G401 (cell line): ENCODE results near the gene DCANP1. TPM values are rescaled to one million over a fixed set of nuclear protein-coding genes. Genes with fewer than 3 reads are reported as not detected.

Source experiments
- DNase-seq: peaks from one replicate; pipeline ENCODE4 v3.0.0-alpha.2; 2015; ENCODE audit warnings: low spot score
- in situ Hi-C: cut with HindIII; loops from 2 replicates; pipeline ENCODE4 v1.10.0; 2016; ENCODE audit warnings: low sequenced_read_pairs, mixed read lengths
- total RNA-seq: library from RNA; depleted of rRNA; stranded (reverse); fragments of >200 nt; shearing (Covaris generic); gene quantifications from 2 replicates; pipeline ENCODE4 v1.2.3, GENCODE V29; 2014

DCANP1 gene
- total RNA-seq, 1 experiment from 2014 or later, result 0.24 TPM

- DNase-seq, result peak; percentile 91
- in situ Hi-C loops, result no loop called here
Measured at GRCh38 chr5:135433681-135434426, 13.3 kb downstream of the DCANP1 start.

GRCh38 chr5:135432113-135432512 lies 15.0 kb downstream of the DCANP1 start:
- DNase-seq, result no peak
- in situ Hi-C loops, result no loop called here

GRCh38 chr5:135430135-135430437 lies 17.1 kb downstream of the DCANP1 start:
- in situ Hi-C loops, result no loop called here
- no peak for DNase-seq

GRCh38 chr5:135429301-135430134 lies 17.6 kb downstream of the DCANP1 start:
- no peak for DNase-seq
- in situ Hi-C loops, result no loop called here

- in situ Hi-C loops, result no loop called here
- DNase-seq, result no peak
Measured at GRCh38 chr5:135428586-135428985, 18.6 kb downstream of the DCANP1 start.

- in situ Hi-C loops, result no loop called here
- peak; percentile 37 for DNase-seq
Measured at GRCh38 chr5:135426102-135427082, 20.8 kb downstream of the DCANP1 start.

GRCh38 chr5:135425641-135426040 lies 21.5 kb downstream of the DCANP1 start:
- no peak for DNase-seq
- in situ Hi-C loops, result no loop called here

- no peak for DNase-seq
- in situ Hi-C loops, result no loop called here
Measured at GRCh38 chr5:135423846-135424168, 23.3 kb downstream of the DCANP1 start.

- no peak for DNase-seq
- in situ Hi-C loops, result no loop called here
Measured at GRCh38 chr5:135423146-135423845, 23.9 kb downstream of the DCANP1 start.

- no peak for DNase-seq
- in situ Hi-C loops, result no loop called here
Measured at GRCh38 chr5:135422419-135422818, 24.7 kb downstream of the DCANP1 start.

- no peak for DNase-seq
- in situ Hi-C loops, result no loop called here
Measured at GRCh38 chr5:135417083-135417482, 30.1 kb downstream of the DCANP1 start.

GRCh38 chr5:135405082-135405481 lies 42.1 kb downstream of the DCANP1 start:
- no peak for DNase-seq
- in situ Hi-C loops, result no loop called here

- DNase-seq, result no peak
- in situ Hi-C loops, result no loop called here
Measured at GRCh38 chr5:135402031-135402430, 45.1 kb downstream of the DCANP1 start.

GRCh38 chr5:135400866-135401265 lies 46.3 kb downstream of the DCANP1 start:
- DNase-seq, result no peak
- in situ Hi-C loops, result no loop called here

GRCh38 chr5:135399794-135400542 lies 47.2 kb downstream of the DCANP1 start:
- in situ Hi-C loops, result no loop called here
- DNase-seq, result no peak

GRCh38 chr5:135398855-135399793 lies 48.0 kb downstream of the DCANP1 start, which contains the start of gene MACROH2A1:
TSS of gene MACROH2A1 (minus strand) at chr5:135399231. CDS start at chr5:135389093, 10,138 bp downstream.
- DNase-seq, result peak; percentile 80

GRCh38 chr5:135398160-135398854 lies 48.8 kb downstream of the DCANP1 start:
- in situ Hi-C loops, result no loop called here

More at GRCh38 chr5:135398855-135399793, 48.0 kb downstream of the DCANP1 start, which contains the start of gene MACROH2A1:
- in situ Hi-C loops, result no loop called here

More at GRCh38 chr5:135398160-135398854, 48.8 kb downstream of the DCANP1 start:
- peak; percentile 26 for DNase-seq
